K562 (cell line): ENCODE data around the gene PTH2. TPM values are rescaled to one million over a fixed set of nuclear protein-coding genes. Genes with fewer than 3 reads are reported as not detected.
"Not testable (repeated sequence)": the region's sequence is repeated elsewhere in the genome, so short reads cannot be mapped to it uniquely, and the experiment has no call there.

Experiments used
- ATAC-seq: fragments of 200-7000 bp; cut with Tn5 transposase; 3 replicates; pipeline ENCODE4 v1.9.1; 2020; ENCODE audit warnings: moderate library complexity
- BruUV-seq: library from RNA; stranded (reverse); fragments of 400-500 nt; replicated peaks from 2 replicates; lab custom pipeline; 2021; lab: Mats Ljungman, UMichigan
- CTCF ChIA-PET: fragments of 300-600 bp; formaldehyde crosslinking; extraction: SDS; loops from one replicate; lab custom pipeline; 2021; ENCODE audit warnings: low intra/inter-chr PET ratio; lab: Yijun Ruan, JAX
- POLR2A ChIA-PET: fragments of 300-600, 350-650 bp; sonication (Branson Sonifier 250); formaldehyde crosslinking; extraction: SDS; loops from one replicate; lab custom pipeline; 2021; ENCODE audit warnings: antibody characterized with exemption, inconsistent platforms; lab: Yijun Ruan, JAX
- DNase-seq, 4 experiments: peaks; one replicate each; pipeline versions ENCODE4 v3.0.0 to v3.0.0-alpha.2; 2011 to 2018; ENCODE audit warnings: low spot score in 3 of 4, mixed read lengths in 3 of 4; ENCODE audit errors: extremely low read depth in 1 of 4
- FAIRE-seq: peaks from 2 replicates; lab custom pipeline; 2011; peaks lifted over from hg19 to GRCh38; lab: Jason Lieb, UNC
- H2AFZ ChIP-seq: 2 replicates; pipeline ENCODE4 v1.6.0; 2011; ENCODE audit warnings: low read depth, low read length, control low read depth, inconsistent platforms
- H3K27ac ChIP-seq: fragments of 200-600 bp; 3 replicates; pipeline ENCODE4 v1.8.0; 2011; ENCODE audit warnings: low read depth, mild to moderate bottlenecking, control low read depth, inconsistent platforms, low read length, moderate library complexity, mixed read lengths; ENCODE audit errors: extremely low read depth
- H3K27me3 ChIP-seq, 2 experiments: fragments of 300-600 bp in 1 of 2; 2 replicates in 1 of 2; 3 replicates in 1 of 2; pipeline versions ENCODE4 v1.6.0 to v1.8.0; 2011; ENCODE audit warnings: inconsistent platforms in 2 of 2, low read length in 2 of 2, mild to moderate bottlenecking in 1 of 2, mixed read lengths in 1 of 2, moderate library complexity in 1 of 2; ENCODE audit not compliant: control insufficient read depth in 2 of 2, insufficient read depth in 2 of 2
- H3K36me3 ChIP-seq: fragments of 300-600 bp; 3 replicates; pipeline ENCODE4 v1.8.0; 2011; ENCODE audit warnings: mild to moderate bottlenecking, low read length, inconsistent platforms; ENCODE audit not compliant: control insufficient read depth, insufficient read depth
- H3K4me1 ChIP-seq, 2 experiments: fragments of 200-600 bp in 1 of 2; replicated peaks in 1 of 2; 2 replicates in 1 of 2; 3 replicates in 1 of 2; pipeline versions ENCODE4 v1.5.1 to v1.8.0; 2011; ENCODE audit warnings: inconsistent platforms in 2 of 2, low read length in 2 of 2, mild to moderate bottlenecking in 1 of 2, mixed read lengths in 1 of 2, moderate library complexity in 1 of 2; ENCODE audit not compliant: control insufficient read depth in 2 of 2, insufficient read depth in 2 of 2
- H3K4me2 ChIP-seq: 2 replicates; pipeline ENCODE4 v1.6.1; 2011; ENCODE audit warnings: low read length, control low read depth, inconsistent platforms, mixed read lengths; ENCODE audit not compliant: insufficient read depth
- H3K4me3 ChIP-seq: fragments of 200-600 bp; sonication (generic), shearing (Covaris generic); 2 replicates; pipeline ENCODE4 v1.5.1; 2016; ENCODE audit warnings: control low read depth, inconsistent platforms
- H3K79me2 ChIP-seq: fragments of 200-600 bp; 3 replicates; pipeline ENCODE4 v1.8.0; 2011; ENCODE audit warnings: low read length, inconsistent platforms; ENCODE audit not compliant: control insufficient read depth, insufficient read depth
- H3K9ac ChIP-seq, 2 experiments: 2 replicates each; pipeline versions ENCODE4 v1.6.0 to v1.6.1; 2011; ENCODE audit warnings: low read depth in 2 of 2, low read length in 2 of 2, control low read depth in 1 of 2, inconsistent platforms in 1 of 2, mild to moderate bottlenecking in 1 of 2, mixed read lengths in 1 of 2; ENCODE audit not compliant: insufficient read depth in 1 of 2
- H3K9me1 ChIP-seq: one replicate; pipeline ENCODE4 v1.6.0; 2011; ENCODE audit warnings: inconsistent platforms, mild to moderate bottlenecking, low read length, moderate library complexity; ENCODE audit not compliant: control insufficient read depth, insufficient read depth
- H3K9me3 ChIP-seq: replicated peaks from 2 replicates; pipeline ENCODE4 v1.5.1; 2011; ENCODE audit warnings: low read depth, low read length, inconsistent platforms; ENCODE audit not compliant: control insufficient read depth, insufficient read depth
- H4K20me1 ChIP-seq: replicated peaks from 2 replicates; pipeline ENCODE4 v1.6.1; 2011; ENCODE audit warnings: low read length, inconsistent platforms, mixed read lengths; ENCODE audit not compliant: control insufficient read depth, insufficient read depth
- BCL6 ChIP-seq: fragments of 250-450 bp; sonication (Bioruptor Pico); IDR thresholded peaks from 2 replicates; pipeline ENCODE4 v1.4.0; 2020
- SOX6 ChIP-seq: fragments of 450-650 bp; IDR thresholded peaks from 2 replicates; pipeline ENCODE4 v1.6.1; 2014; ENCODE audit warnings: mild to moderate bottlenecking
- TSC22D4 ChIP-seq: fragments of 450-650 bp; IDR thresholded peaks from 2 replicates; pipeline ENCODE4 v1.6.1; 2016; ENCODE audit warnings: missing genetic modification characterization, missing biosample characterization, control low read depth
- ZBTB33 ChIP-seq: sonication (generic); formaldehyde crosslinking; IDR thresholded peaks from 2 replicates; pipeline ENCODE4 v1.8.1; 2023; ENCODE audit warnings: mild to moderate bottlenecking, missing genetic modification reagents
- ZKSCAN3 ChIP-seq: fragments of 250-450 bp; sonication (Bioruptor Pico); IDR thresholded peaks from 2 replicates; pipeline ENCODE4 v1.4.0; 2020
- ZNF263 ChIP-seq: sonication (generic); formaldehyde crosslinking; IDR thresholded peaks from 2 replicates; pipeline ENCODE4 v1.8.0; 2022; ENCODE audit warnings: mild to moderate bottlenecking, missing genetic modification reagents, borderline replicate concordance
- WGBS: fragments of 100-300 bp; shearing (Covaris generic); methylation state at CpG from one replicate; pipeline ENCODE4 v1.1.6; 2016; ENCODE audit warnings: low coverage, mixed read lengths; ENCODE audit not compliant: insufficient coverage; ENCODE audit errors: missing lambda C conversion rate; 5-methylcytosine and 5-hydroxymethylcytosine counted together
- in situ Hi-C: fragments of 300-500 bp; cut with MboI; formaldehyde crosslinking; loops from 4 replicates; pipeline ENCODE4 v1.15.0; 2018; ENCODE audit warnings: inconsistent platforms, mixed read lengths
- intact Hi-C: fragments of 100-400 bp; cut with micrococcal nuclease; formaldehyde crosslinking; loops from 2 replicates; pipeline ENCODE4 v1.14.2; 2022
- polyA plus RNA-seq, 8 experiments: library from polyadenylated mRNA; depleted of rRNA in 4 of 8; stranded (reverse) in 5 of 8; unstranded in 3 of 8; fragments of >200 nt; fragmentation: Nextera tagmentation in 2 of 8; fragmentation: Illumina TruSeq in 1 of 8; extraction: Ambion mirVana in 2 of 8; extraction: Trizol in 1 of 8; gene quantifications; 2 replicates each; pipeline versions ENCODE4 v1.2.1 to v1.2.3, GENCODE V29; 2011 to 2014; ENCODE audit warnings: inconsistent platforms in 1 of 8, missing spikeins in 1 of 8
- total RNA-seq, 7 experiments: library from RNA; depleted of rRNA in 6 of 7; stranded (reverse); fragments of >200 nt in 6 of 7; fragmentation: Illumina TruSeq in 2 of 7; extraction: Trizol in 2 of 7; gene quantifications; 2 replicates each; pipeline versions ENCODE4 v1.2.1 to v1.2.3, GENCODE V29; 2011 to 2021; ENCODE audit warnings: low replicate concordance in 1 of 7
- TF ChIP-seq, protein P1 (sequence below): fragments of 450-650 bp; IDR thresholded peaks from 2 replicates; pipeline ENCODE4 v1.6.1; 2016; ENCODE audit warnings: antibody characterized with exemption
- TF ChIP-seq, protein P2 (sequence below): fragments of 450-650 bp; conservative IDR thresholded peaks from 2 replicates; pipeline ENCODE4 v1.6.1; 2016; ENCODE audit warnings: missing genetic modification characterization, low read depth, mild to moderate bottlenecking, missing compliant biosample characterization, moderate library complexity

The PTH2 gene
- total and polyA plus RNA-seq, 9 of the 15 experiments (the other 6 are each of a cell fraction or from before 2014, with no cell fraction given) = 1.3 TPM; not detected in 8

- intact Hi-C loops = no loop called here
- FAIRE-seq (no peak), ATAC-seq (no peak), DNase-seq (no peak)
- in situ Hi-C loops = no loop called here
- no peak overlapping the region for H3K27ac ChIP-seq
- ChIA-PET CTCF (no interaction called here), POLR2A (no interaction called here)
- no TSS peak for BruUV-seq
- H3K36me3 ChIP-seq = peaks cover 50% of the 10 kb centered on the region; the same call in 2 of the 3 replicates
- no peaks in the 10 kb centered on the region for H3K27me3 ChIP-seq
- H3K4me2 ChIP-seq = no peak overlapping the region
- no peaks in the 10 kb centered on the region for H4K20me1 ChIP-seq
- WGBS = 97% methylated on average over 11 of the region's 37 CpGs
- no peak overlapping the region for H2AFZ ChIP-seq
- H3K9me3 ChIP-seq = no peaks in the 10 kb centered on the region
- H3K9ac ChIP-seq = no peak overlapping the region
- peaks cover 0 to 20% of the 10 kb centered on the region in 2 experiments; a peak in 4 of 5 replicates for H3K4me1 ChIP-seq
- H3K4me3 ChIP-seq = no peak overlapping the region
- TF ChIP-seq ZKSCAN3 (CRISPR knock-in tag) = no peak
- no peak for TF ChIP-seq TSC22D4
- peak; percentile 94 for TF ChIP-seq ZBTB33 (CRISPR knock-in tag)
- no peak for TF ChIP-seq SOX6
- no peak for TF ChIP-seq ZNF263 (CRISPR knock-in tag)
- TF ChIP-seq, protein P1, sequence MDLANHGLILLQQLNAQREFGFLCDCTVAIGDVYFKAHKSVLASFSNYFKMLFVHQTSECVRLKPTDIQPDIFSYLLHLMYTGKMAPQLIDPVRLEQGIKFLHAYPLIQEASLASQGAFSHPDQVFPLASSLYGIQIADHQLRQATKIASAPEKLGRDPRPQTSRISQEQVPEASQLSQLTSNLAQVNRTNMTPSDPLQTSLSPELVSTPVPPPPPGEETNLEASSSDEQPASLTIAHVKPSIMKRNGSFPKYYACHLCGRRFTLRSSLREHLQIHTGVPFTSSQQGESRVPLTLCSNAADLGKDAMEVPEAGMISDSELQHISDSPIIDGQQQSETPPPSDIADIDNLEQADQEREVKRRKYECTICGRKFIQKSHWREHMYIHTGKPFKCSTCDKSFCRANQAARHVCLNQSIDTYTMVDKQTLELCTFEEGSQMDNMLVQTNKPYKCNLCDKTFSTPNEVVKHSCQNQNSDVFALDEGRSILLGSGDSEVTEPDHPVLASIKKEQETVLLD = no peak
- TF ChIP-seq BCL6 (CRISPR knock-in tag) = no peak
- TF ChIP-seq, protein P2, sequence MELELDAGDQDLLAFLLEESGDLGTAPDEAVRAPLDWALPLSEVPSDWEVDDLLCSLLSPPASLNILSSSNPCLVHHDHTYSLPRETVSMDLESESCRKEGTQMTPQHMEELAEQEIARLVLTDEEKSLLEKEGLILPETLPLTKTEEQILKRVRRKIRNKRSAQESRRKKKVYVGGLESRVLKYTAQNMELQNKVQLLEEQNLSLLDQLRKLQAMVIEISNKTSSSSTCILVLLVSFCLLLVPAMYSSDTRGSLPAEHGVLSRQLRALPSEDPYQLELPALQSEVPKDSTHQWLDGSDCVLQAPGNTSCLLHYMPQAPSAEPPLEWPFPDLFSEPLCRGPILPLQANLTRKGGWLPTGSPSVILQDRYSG (tag) = no peak
- no peaks in the 10 kb centered on the region for H3K9me1 ChIP-seq
- 0 out of 3 replicates have a peak, but pooled peaks cover 3% of the 10 kb centered on the region for H3K79me2 ChIP-seq
These were observed 38.4 kb upstream of the PTH2 start for GRCh38 chr19:49461656-49462055.

GRCh38 chr19:49461130-49461529, 37.9 kb upstream of the PTH2 start:
- H3K79me2 ChIP-seq, DNase-seq, H3K27ac ChIP-seq, H3K27me3 ChIP-seq, in situ Hi-C loops, H4K20me1 ChIP-seq, H3K4me2 ChIP-seq, intact Hi-C loops, H3K9me1 ChIP-seq, ATAC-seq, BruUV-seq, FAIRE-seq, POLR2A ChIA-PET, CTCF ChIA-PET, H2AFZ ChIP-seq, H3K9me3 ChIP-seq, H3K9ac ChIP-seq, H3K4me3 ChIP-seq: not testable (repeated sequence)
- H3K4me1 ChIP-seq = peaks cover 0 to 19% of the 10 kb centered on the region in 2 experiments; a peak in 4 of 5 replicates
- peaks cover 52% of the 10 kb centered on the region; the same call in 2 of the 3 replicates for H3K36me3 ChIP-seq
- WGBS = no CpG with 5 or more reads among the region's 1 CpG
